ENCODE measurements around the gene GUCD1. TPM values are rescaled to one million over a fixed set of nuclear protein-coding genes. Genes with fewer than 3 reads are reported as not detected.

GUCD1 gene
- total RNA-seq, 2 experiments from 2014 or later = 114 to 144 TPM

- Histone ChIP-seq H3K27ac (ENCODE audit: low read depth, low read length, poor library complexity, severe bottlenecking) (no peak overlapping the region), H2AFZ (ENCODE audit: low read length) (no peak overlapping the region), H3K4me1 (ENCODE audit: insufficient read depth, low read length, poor library complexity, severe bottlenecking) (no peaks in the 10 kb centered on the region), H3K79me2 (ENCODE audit: insufficient read depth, low read depth, low read length) (no peaks in the 10 kb centered on the region), H3K36me3 (ENCODE audit: insufficient read depth, low read length) (no peaks in the 10 kb centered on the region), H3K9me2 (ENCODE audit: insufficient read depth, low read length) (no peaks in the 10 kb centered on the region), H3K9me3 (ENCODE audit: low read length) (no peaks in the 10 kb centered on the region), H4K20me1 (ENCODE audit: insufficient read depth, low read length) (no peaks in the 10 kb centered on the region), H3K4me3 (ENCODE audit: low read depth, low read length, poor library complexity, severe bottlenecking) (no peak overlapping the region), H3K4me2 (ENCODE audit: low read length) (no peak overlapping the region)
- no TSS peak for BruUV-seq (replicated peaks)
- intact Hi-C loops (cut with micrococcal nuclease; ENCODE audit: unreplicated experiment) = no loop called here
- ChIA-PET CTCF (ENCODE audit: unreplicated experiment) (no interaction called here), POLR2A (no interaction called here)
- TF ChIP-seq EZH2phosphoT487 (IDR thresholded peaks at IDR 0.05; ENCODE audit: borderline replicate concordance, low read depth, low read length) (no peak), CTCF (conservative IDR thresholded peaks at IDR 0.05; ENCODE audit: low read length) (no peak)
- no peak for DNase-seq (ENCODE audit: low spot score)
Measured at GRCh38 chr22:24583221-24584165, 28.6 kb upstream of the GUCD1 start.

- Histone ChIP-seq H3K9me3 (ENCODE audit: low read length) (no peaks in the 10 kb centered on the region), H3K36me3 (ENCODE audit: insufficient read depth, low read length) (no peaks in the 10 kb centered on the region), H2AFZ (ENCODE audit: low read length) (no peak overlapping the region), H3K4me1 (ENCODE audit: insufficient read depth, low read length, poor library complexity, severe bottlenecking) (no peaks in the 10 kb centered on the region), H3K27ac (ENCODE audit: low read depth, low read length, poor library complexity, severe bottlenecking) (no peak overlapping the region), H3K4me3 (ENCODE audit: low read depth, low read length, poor library complexity, severe bottlenecking) (no peak overlapping the region), H3K4me2 (ENCODE audit: low read length) (no peak overlapping the region), H3K79me2 (ENCODE audit: insufficient read depth, low read depth, low read length) (no peaks in the 10 kb centered on the region), H3K9me2 (ENCODE audit: insufficient read depth, low read length) (no peaks in the 10 kb centered on the region), H4K20me1 (ENCODE audit: insufficient read depth, low read length) (no peaks in the 10 kb centered on the region)
- TF ChIP-seq EZH2phosphoT487 (IDR thresholded peaks at IDR 0.05; ENCODE audit: borderline replicate concordance, low read depth, low read length) (no peak), CTCF (conservative IDR thresholded peaks at IDR 0.05; ENCODE audit: low read length) (no peak)
- intact Hi-C loops (cut with micrococcal nuclease; ENCODE audit: unreplicated experiment) = no loop called here
- BruUV-seq (replicated peaks) = no TSS peak
- ChIA-PET CTCF (ENCODE audit: unreplicated experiment) (no interaction called here), POLR2A (interaction anchor here (0.7 kb wide), 1 partner anchor 13 kb away, joined by 3 read pairs; no protein-coding TSS in a partner anchor)
- no peak for DNase-seq (ENCODE audit: low spot score)
Measured at GRCh38 chr22:24582056-24582814, 27.3 kb upstream of the GUCD1 start.

Data from OCI-LY7 (cell line).